ENCODE results near the gene D2HGDH.
A peak's percentile ranks its signal among the peaks of the same experiment; 100 is the strongest.
"Not testable (repeated sequence)": the region's sequence is repeated elsewhere in the genome, so short reads cannot be mapped to it uniquely, and the experiment has no call there.

D2HGDH gene

GRCh38 chr2:241729868-241730267 is 4.6 kb upstream of the D2HGDH start:
- Histone ChIP-seq H3K27ac (ENCODE audit: low read depth, low read length) (no peak overlapping the region), H3K27me3 (ENCODE audit: control insufficient read depth, insufficient read depth, low read length) (no peaks in the 10 kb centered on the region)

GRCh38 chr2:241730671-241731293 is 3.6 kb upstream of the D2HGDH start:
- Histone ChIP-seq H3K4me3 (ENCODE audit: low read length) (no peak overlapping the region), H3K4me1 (ENCODE audit: control insufficient read depth, insufficient read depth, low read length) (no peaks in the 10 kb centered on the region), H3K9ac (ENCODE audit: low read length) (no peak overlapping the region), H3K36me3 (ENCODE audit: control insufficient read depth, insufficient read depth, low read length) (no peaks in the 10 kb centered on the region), H3K27me3 (ENCODE audit: control insufficient read depth, insufficient read depth, low read length) (no peaks in the 10 kb centered on the region), H3K27ac (ENCODE audit: low read depth, low read length) (no peak overlapping the region)

More at GRCh38 chr2:241729868-241730267, 4.6 kb upstream of the D2HGDH start:
- Histone ChIP-seq H3K4me3 (ENCODE audit: low read length) (no peak overlapping the region), H3K4me1 (ENCODE audit: control insufficient read depth, insufficient read depth, low read length) (no peaks in the 10 kb centered on the region), H3K9ac (ENCODE audit: low read length) (no peak overlapping the region), H3K36me3 (ENCODE audit: control insufficient read depth, insufficient read depth, low read length) (peaks cover 3% of the 10 kb centered on the region)

DNA sequence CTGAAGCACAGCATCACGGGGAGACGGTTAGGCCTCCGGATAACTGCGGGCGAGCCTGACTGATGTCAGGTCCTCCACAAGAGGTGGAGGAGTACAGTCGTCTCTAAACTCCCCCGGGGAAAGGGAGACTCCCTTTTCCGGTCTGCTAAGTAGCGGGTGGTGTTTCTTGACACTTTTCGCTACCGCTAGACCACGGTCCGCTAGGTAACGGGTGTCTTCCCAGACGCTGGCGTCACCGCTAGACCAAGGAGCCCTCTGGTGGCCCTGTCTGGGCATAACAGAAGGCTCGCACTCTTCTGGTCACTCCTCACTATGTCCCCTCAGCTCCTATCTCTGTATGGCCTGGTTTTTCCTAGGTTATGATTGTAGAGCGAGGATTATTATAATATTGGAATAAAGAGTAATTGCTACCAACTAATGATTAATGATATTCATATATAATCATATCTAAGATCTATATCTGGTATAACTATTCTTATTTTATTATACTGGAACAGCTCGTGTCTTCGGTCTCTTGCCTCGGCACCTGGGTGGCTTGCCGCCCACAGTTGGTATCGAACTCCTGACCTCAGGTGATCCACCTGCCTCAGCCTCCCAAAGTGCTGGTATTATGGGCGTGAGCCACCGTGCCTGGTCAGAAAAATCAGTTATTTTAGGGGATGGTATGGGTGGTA is 1.8 kb upstream of the D2HGDH start:
- H3K4me1 ChIP-seq (ENCODE audit: control insufficient read depth, insufficient read depth, low read length); H3K4me3 ChIP-seq (ENCODE audit: low read length); H3K27ac ChIP-seq (ENCODE audit: low read depth, low read length); H3K36me3 ChIP-seq (ENCODE audit: control insufficient read depth, insufficient read depth, low read length); H3K27me3 ChIP-seq (ENCODE audit: control insufficient read depth, insufficient read depth, low read length); H3K9ac ChIP-seq (ENCODE audit: low read length): not testable (repeated sequence)

DNA sequence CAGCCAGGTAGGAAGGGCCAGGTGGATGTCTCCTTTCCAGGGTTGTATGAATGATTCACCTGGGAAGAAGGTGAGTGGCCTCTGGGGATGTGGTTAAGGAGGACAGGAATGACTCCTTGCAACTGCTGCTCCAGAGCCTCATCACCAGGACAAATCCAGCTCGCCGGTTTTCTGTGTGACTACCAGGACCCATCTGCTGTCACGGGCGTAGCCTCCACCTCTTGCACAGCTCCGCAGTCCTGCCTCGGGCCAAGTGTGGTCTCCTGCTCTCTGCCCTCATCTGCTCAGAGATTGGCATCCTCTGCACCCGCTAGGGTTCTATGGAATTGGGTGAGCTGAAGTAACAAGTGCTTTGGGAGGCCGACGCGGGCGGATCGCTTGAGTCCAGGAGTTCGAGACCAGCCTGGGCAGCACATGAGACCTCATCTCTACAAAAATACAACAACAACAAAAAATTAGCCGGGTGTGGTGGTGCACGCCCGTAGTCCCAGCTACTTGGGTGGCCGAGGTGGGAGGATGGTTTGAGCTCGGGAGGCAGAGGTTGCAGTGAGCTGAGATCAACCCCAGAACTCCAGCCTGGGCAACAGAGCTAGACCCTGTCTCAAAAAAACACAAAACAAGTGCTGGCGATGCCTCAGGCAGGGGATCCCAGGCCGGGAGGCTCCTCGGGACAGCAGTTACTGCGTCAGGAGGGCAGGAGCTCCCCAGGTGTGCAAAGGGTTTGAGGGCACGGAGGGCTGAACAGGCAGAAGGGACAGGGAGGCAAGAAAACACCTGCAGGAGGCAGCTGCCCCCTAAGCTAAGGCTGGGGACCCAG is 831 bp upstream of the D2HGDH start:
- no peaks in the 10 kb centered on the region for H3K36me3 ChIP-seq (ENCODE audit: control insufficient read depth, insufficient read depth, low read length)
- no peaks in the 10 kb centered on the region for H3K4me1 ChIP-seq (ENCODE audit: control insufficient read depth, insufficient read depth, low read length)
- no peaks in the 10 kb centered on the region for H3K27me3 ChIP-seq (ENCODE audit: control insufficient read depth, insufficient read depth, low read length)
- no peak overlapping the region for H3K27ac ChIP-seq (ENCODE audit: low read depth, low read length)
- no peak overlapping the region for H3K9ac ChIP-seq (ENCODE audit: low read length)
- peak overlapping the region; percentile 67 for H3K4me3 ChIP-seq (ENCODE audit: low read length)

DNA sequence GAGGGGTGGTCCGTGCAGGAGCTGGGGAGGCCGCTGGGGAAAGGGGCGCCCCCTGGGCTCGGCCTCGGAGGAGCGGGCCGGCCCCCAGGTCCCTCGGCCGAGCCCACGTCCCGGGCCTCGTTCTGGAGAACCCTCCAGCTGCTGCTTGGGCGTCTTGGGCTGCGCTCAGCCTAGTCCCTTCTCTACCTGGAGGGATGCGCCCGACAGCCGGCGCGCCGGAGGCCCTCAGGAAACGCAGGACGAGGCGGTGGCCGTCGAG is 293 bp upstream of the D2HGDH start:
- Histone ChIP-seq H3K27me3 (ENCODE audit: control insufficient read depth, insufficient read depth, low read length) (no peaks in the 10 kb centered on the region), H3K27ac (ENCODE audit: low read depth, low read length) (no peak overlapping the region), H3K4me3 (ENCODE audit: low read length) (peak overlapping the region; percentile 67), H3K4me1 (ENCODE audit: control insufficient read depth, insufficient read depth, low read length) (no peaks in the 10 kb centered on the region), H3K9ac (ENCODE audit: low read length) (no peak overlapping the region), H3K36me3 (ENCODE audit: control insufficient read depth, insufficient read depth, low read length) (no peaks in the 10 kb centered on the region)

GRCh38 chr2:241736111-241736510 is 1.7 kb downstream of the D2HGDH start:
- H3K4me1 ChIP-seq (ENCODE audit: control insufficient read depth, insufficient read depth, low read length), result no peaks in the 10 kb centered on the region
- H3K36me3 ChIP-seq (ENCODE audit: control insufficient read depth, insufficient read depth, low read length), result no peaks in the 10 kb centered on the region
- no peak overlapping the region for H3K27ac ChIP-seq (ENCODE audit: low read depth, low read length)
- no peaks in the 10 kb centered on the region for H3K27me3 ChIP-seq (ENCODE audit: control insufficient read depth, insufficient read depth, low read length)
- no peak overlapping the region for H3K4me3 ChIP-seq (ENCODE audit: low read length)
- no peak overlapping the region for H3K9ac ChIP-seq (ENCODE audit: low read length)

DNA sequence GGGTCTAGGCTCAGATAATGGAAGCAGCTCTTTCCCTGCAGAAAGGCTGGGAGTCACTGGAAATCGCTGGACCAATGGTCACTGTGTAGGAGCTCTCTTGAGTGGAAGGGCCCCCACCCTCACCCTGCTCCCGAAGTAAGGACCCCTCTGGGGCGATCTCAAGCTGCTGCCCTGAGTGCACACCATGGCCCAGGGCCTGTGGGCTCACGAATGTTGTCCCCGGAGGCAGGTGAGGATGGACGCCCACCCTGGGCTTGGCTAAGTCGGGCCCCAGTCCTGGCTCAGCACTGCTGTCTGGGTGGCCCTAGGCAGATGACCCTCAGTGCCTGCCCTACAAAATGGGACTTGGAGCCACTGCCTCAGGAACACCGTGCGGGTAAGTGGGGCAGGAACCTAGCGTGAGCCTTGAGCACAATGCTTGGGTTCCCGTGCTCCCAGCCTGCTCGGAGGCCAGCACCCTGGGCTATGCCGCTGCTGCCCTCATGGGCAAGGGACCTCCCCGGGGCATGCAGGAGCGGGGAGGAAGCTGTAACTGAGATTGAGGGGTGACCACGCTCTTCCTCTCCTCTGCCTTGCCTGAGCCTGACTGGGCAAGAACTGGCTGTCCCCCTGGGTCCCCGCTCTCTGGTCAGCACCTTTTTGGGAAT is 3.7 kb downstream of the D2HGDH start:
- H3K4me3 ChIP-seq (ENCODE audit: low read length), result no peak overlapping the region
- H3K27ac ChIP-seq (ENCODE audit: low read depth, low read length), result no peak overlapping the region
- no peaks in the 10 kb centered on the region for H3K27me3 ChIP-seq (ENCODE audit: control insufficient read depth, insufficient read depth, low read length)
- no peaks in the 10 kb centered on the region for H3K4me1 ChIP-seq (ENCODE audit: control insufficient read depth, insufficient read depth, low read length)
- H3K36me3 ChIP-seq (ENCODE audit: control insufficient read depth, insufficient read depth, low read length), result no peaks in the 10 kb centered on the region
- no peak overlapping the region for H3K9ac ChIP-seq (ENCODE audit: low read length)

DNA sequence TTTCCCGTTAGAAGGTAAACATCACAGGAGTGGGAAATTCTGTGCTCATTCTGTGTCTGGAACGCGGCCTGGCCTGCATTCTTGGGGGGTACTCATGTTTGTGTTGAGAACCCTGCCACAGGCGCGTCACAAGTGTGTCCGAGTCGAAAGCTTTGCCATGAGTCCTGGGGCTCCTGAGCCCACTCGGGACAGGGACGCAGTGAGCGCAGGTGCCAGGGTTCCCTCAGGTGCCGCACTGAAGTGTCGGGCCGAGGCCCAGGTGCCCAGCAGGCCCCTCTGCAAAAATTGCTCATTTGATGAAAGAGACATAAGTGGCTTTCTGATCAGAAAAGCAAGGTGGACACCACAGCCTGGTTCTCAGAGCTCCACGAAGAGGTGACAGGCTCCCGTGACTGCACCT is 4.7 kb downstream of the D2HGDH start:
- H3K27ac ChIP-seq (ENCODE audit: low read depth, low read length), result no peak overlapping the region
- H3K9ac ChIP-seq (ENCODE audit: low read length), result no peak overlapping the region
- peaks cover under 1% of the 10 kb centered on the region for H3K36me3 ChIP-seq (ENCODE audit: control insufficient read depth, insufficient read depth, low read length)
- H3K27me3 ChIP-seq (ENCODE audit: control insufficient read depth, insufficient read depth, low read length), result no peaks in the 10 kb centered on the region
- H3K4me3 ChIP-seq (ENCODE audit: low read length), result no peak overlapping the region
- no peaks in the 10 kb centered on the region for H3K4me1 ChIP-seq (ENCODE audit: control insufficient read depth, insufficient read depth, low read length)

DNA sequence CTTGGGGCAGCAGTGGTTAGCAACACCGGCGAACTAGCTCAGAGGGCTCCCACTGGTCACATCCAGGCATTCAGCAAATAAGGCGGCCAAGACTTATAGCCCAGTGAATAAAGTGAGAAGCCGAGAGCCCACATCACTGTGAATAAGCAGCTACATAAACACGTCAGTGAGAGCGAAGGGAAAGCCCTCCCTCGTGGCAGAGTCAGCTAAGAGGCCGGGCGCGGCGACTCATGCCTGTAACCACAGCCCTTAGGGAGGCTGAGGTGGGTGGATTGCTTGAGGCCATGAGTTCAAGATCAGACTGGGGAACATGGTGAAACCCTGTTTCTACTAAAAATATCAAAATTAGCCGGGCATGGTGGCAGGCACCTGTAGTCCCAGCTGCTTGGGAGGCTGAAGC is 5.2 kb downstream of the D2HGDH start:
- Histone ChIP-seq H3K27me3 (ENCODE audit: control insufficient read depth, insufficient read depth, low read length) (no peaks in the 10 kb centered on the region), H3K4me1 (ENCODE audit: control insufficient read depth, insufficient read depth, low read length) (no peaks in the 10 kb centered on the region), H3K36me3 (ENCODE audit: control insufficient read depth, insufficient read depth, low read length) (peaks cover 5% of the 10 kb centered on the region), H3K4me3 (ENCODE audit: low read length) (no peak overlapping the region), H3K27ac (ENCODE audit: low read depth, low read length) (no peak overlapping the region), H3K9ac (ENCODE audit: low read length) (no peak overlapping the region)

DNA sequence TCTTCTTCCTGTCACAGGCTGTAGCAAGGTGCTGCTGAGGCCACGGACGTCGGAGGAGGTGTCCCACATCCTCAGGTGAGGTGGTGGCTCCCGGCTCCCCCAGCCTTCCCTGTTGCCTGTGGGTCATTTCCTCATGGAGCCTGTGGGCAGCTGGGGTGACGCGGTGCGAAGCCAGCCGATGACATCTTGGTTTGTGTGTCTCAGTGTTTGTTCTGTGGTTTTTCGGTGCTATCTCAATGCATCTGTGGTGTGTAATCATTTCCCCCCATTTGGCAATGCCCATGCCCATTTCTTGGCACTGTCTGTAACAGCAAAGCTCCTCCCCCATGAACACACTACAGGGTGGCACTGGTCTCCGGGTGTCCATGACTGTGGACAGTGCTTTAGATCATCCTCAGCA is 6.6 kb downstream of the D2HGDH start:
- no peak overlapping the region for H3K9ac ChIP-seq (ENCODE audit: low read length)
- no peak overlapping the region for H3K4me3 ChIP-seq (ENCODE audit: low read length)
- no peaks in the 10 kb centered on the region for H3K27me3 ChIP-seq (ENCODE audit: control insufficient read depth, insufficient read depth, low read length)
- H3K4me1 ChIP-seq (ENCODE audit: control insufficient read depth, insufficient read depth, low read length), result no peaks in the 10 kb centered on the region
- no peak overlapping the region for H3K27ac ChIP-seq (ENCODE audit: low read depth, low read length)
- peaks cover 17% of the 10 kb centered on the region for H3K36me3 ChIP-seq (ENCODE audit: control insufficient read depth, insufficient read depth, low read length)

DNA sequence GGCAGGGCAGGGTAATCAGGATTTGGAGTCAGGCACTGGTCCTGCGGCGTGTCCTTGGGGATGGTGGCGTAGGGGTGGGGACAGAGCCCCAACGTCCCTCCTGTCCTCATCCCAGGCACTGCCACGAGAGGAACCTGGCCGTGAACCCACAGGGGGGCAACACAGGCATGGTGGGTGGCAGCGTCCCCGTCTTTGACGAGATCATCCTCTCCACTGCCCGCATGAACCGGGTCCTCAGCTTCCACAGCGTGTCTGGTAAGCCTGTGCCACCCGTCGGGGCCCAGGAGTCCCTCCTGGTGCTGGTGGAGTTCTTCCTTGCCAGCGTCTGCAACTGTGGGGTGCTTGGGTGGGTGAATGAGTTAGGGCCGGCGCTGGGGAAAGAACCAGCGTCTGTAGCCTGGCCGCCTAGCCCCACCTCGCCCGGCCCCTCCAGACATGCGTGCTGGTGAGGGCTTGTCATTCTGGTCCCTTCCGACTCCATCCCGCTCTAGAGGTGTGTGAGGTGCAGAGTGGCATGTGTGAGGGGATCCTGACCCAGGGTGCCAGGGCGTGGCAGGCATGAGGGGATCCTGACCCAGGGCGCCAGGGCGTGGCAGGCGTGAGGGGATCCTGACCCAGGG is 8.0 kb downstream of the D2HGDH start:
- H3K4me1 ChIP-seq (ENCODE audit: control insufficient read depth, insufficient read depth, low read length), result no peaks in the 10 kb centered on the region
- H3K36me3 ChIP-seq (ENCODE audit: control insufficient read depth, insufficient read depth, low read length), result peaks cover 18% of the 10 kb centered on the region
- H3K27ac ChIP-seq (ENCODE audit: low read depth, low read length), result no peak overlapping the region
- no peak overlapping the region for H3K9ac ChIP-seq (ENCODE audit: low read length)
- H3K4me3 ChIP-seq (ENCODE audit: low read length), result no peak overlapping the region
- H3K27me3 ChIP-seq (ENCODE audit: control insufficient read depth, insufficient read depth, low read length), result no peaks in the 10 kb centered on the region

DNA sequence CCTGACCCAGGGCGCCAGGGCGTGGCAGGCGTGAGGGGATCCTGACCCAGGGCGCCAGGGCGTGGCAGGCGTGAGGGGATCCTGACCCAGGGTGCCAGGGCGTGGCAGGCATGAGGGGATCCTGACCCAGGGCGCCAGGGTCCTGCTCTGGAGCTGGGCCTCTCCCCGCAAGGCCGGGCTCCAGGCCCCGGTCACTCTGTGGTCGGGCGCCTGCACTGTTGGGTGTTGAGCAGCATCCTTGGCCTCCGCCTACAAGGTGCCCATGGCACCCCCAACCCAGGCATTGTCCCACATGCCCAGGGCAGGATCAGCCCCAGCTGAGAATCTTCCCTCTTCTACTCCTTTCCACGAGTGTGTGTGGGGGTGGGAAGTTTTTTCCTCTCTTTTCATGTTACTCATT is 8.6 kb downstream of the D2HGDH start:
- not testable (repeated sequence) for H3K9ac ChIP-seq (ENCODE audit: low read length); H3K27ac ChIP-seq (ENCODE audit: low read depth, low read length); H3K4me1 ChIP-seq (ENCODE audit: control insufficient read depth, insufficient read depth, low read length); H3K27me3 ChIP-seq (ENCODE audit: control insufficient read depth, insufficient read depth, low read length); H3K4me3 ChIP-seq (ENCODE audit: low read length)
- peaks cover 18% of the 10 kb centered on the region for H3K36me3 ChIP-seq (ENCODE audit: control insufficient read depth, insufficient read depth, low read length)

Measured in rectal smooth muscle tissue (tissue), 1 donor.